8988T (cell line): ENCODE data around the gene RTEL1.

Experiments used
- DNase-seq: peaks from one replicate; pipeline ENCODE4 v3.0.0; 2011

Gene RTEL1

DNA sequence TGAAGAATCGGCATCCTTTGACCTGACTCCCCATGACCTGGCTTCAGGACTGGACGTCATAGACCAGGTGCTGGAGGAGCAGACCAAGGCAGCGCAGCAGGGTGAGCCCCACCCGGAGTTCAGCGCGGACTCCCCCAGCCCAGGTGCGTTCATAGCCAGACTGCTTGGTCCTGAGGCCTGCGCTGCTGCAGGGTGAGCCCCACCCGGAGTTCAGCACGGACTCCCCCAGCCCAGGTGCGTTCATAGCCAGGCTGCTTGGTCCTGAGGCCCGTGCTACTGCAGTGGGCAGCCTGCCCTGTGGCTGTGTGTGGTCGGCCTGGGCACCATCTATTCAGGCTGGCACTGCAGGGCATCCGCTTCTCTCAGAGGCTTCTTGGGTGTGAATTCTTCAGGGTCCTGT is 15.8 kb downstream of the RTEL1 start:
- DNase-seq, result no peak

DNA sequence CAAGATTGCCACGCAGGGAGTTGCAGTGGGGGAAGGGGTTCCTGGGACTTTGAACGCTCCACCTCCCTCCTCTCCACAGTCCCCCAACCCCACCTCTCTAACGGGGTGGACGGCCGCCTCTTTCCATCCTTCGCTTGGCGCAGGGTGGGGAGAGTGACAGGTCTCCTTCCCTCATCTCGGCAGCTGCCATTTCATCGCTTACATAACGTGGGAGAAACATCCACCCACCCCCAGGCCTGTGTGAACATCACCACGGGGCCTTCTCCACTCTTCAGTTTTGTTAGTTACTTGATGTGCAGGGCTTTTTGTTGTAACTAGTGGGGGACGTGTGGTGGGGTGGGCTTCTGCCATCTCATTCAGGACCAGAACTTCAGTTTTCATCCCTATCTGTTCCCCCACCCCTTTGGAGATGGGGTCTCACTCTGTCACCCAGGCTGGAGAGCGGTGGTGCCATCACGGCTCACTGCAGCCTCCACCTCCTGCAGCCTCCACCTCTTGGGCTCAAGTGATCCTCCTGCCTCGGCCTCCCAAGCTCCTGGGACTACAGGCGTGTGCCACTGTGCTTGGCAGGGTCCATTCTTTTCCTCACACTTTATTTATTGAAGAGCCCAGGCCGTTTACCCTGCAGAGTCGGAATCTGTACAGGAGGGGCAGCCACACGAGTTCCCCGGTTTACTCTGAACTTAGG is 17.7 kb downstream of the RTEL1 start:
- DNase-seq, result no peak

DNA sequence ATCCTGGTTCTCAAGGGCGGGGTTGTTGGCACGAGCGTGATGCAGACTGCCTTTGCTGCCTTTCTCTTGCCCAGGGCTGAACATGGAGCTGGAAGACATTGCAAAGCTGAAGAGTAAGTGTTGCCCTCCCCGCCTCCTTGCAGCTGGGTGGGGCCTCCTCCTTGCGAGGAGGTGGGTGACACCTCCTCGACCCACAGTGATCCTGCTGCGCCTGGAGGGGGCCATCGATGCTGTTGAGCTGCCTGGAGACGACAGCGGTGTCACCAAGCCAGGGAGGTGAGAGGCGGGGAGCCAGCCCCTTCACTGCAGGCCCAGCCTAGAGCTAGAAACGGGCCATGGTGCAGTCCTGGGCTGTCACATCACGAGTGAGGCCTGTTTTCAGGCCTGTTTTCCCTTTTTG is 20.0 kb downstream of the RTEL1 start:
- no peak for DNase-seq

DNA sequence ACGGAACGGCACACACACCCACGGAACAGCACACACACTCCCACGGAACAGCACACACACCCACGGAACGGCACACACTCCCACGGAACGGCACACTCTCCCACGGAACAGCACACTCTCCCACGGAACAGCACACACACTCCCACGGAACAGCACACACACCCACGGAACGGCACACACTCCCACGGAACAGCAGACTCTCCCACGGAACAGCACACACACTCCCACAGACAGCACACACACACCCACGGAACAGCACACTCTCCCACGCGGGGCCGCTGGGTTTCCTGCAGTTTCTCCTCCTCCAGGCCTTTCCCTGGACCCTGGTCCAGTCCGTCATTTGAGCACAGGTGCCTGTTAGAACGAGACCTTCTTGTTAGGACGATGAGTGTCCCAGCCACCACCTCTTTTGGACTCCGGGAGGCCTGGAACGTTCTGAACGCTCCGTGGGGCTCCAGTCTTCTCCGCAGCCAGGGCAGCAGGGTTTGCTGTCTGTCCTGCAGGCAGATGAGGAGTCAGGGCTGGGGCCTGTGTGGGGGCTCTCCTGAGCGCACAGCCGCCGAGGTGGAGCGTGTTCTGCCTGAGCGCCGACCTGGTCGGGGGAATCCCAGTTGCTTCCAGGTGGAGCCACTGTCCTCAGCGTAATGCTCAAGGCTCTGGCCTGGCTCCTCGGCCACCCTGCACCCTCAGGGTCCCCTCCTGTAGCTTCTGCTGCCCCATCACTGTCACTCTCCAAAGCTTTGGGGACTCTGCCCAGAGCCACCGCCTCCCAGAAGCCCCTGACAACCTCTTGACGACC is 20.8 kb downstream of the RTEL1 start:
- DNase-seq, result no peak

DNA sequence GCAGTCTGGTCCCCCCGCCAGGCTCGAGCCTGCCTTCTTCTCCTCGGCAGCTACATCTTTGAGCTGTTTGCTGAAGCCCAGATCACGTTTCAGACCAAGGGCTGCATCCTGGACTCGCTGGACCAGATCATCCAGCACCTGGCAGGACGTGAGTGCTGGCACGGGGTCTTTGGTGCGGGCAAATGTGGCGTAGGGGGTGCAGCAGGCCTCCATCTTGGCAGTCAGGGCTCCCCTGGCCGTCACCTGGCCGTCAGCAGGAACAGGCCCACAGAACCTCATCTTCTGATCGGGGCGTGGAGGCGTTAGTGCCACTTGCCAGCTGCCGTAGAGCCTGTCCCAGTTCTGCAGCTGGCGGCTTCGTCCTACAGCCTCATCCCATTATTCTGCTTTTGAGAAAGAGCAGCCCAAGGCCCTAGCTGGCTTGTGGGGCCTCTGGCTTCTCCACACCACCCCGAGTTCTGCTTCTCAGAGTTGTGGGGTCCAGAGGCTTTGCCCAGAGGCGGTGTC is 21.7 kb downstream of the RTEL1 start:
- DNase-seq, result no peak

DNA sequence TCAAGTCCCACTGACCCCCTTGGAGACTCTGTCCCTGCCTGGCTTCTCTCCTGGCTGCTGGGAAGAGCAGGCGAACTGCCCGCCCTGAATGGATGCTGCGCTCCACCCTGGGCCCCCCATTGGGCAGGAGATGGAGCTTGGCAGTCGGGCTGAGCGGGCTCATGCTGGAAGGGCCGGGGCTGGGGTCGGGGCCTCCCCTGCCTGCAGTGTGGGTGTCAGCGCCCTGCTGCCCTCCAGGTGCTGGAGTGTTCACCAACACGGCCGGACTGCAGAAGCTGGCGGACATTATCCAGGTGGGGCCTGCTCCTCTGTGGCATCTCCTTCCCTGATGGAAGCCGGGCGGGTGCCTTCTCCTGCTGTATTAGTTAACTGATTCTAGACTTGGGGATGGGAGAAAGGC is 22.3 kb downstream of the RTEL1 start:
- DNase-seq, result no peak

DNA sequence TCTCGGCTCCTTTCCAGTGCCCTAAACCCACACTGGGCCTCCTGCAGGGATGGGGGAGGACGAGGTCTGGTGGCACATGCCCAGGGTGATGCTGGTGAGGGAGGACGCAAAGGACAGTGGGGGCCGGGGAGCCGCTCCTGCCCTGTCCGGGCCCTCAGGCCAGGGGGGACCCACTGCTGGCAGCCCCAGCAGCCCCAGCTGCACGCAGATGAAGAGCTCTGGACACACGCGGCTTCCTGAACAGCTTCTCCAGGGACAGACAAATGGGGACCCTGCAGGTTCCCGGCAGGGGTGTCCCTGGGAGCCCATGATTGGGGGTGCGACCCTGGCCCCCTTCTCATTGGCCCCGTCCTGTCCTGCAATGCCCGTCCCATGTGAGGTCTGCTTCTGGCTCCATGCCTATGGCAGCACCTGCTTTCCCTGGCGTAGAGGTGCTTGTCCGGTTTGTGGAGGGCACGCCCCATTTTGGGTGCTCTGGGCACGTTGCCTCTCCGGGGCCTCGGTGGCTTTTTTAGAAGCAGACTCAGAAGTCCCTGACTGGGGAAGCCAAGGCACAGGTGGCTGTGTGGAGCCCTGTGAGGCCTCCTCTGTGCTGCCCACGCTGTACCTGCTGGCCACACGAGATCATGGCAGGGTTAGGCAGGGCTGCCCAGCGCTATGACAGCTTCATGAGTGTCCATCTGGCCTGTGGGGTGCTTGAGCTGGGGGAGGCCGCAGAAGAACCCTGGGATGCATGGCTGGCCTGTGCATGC is 22.9 kb downstream of the RTEL1 start:
- DNase-seq, result no peak

DNA sequence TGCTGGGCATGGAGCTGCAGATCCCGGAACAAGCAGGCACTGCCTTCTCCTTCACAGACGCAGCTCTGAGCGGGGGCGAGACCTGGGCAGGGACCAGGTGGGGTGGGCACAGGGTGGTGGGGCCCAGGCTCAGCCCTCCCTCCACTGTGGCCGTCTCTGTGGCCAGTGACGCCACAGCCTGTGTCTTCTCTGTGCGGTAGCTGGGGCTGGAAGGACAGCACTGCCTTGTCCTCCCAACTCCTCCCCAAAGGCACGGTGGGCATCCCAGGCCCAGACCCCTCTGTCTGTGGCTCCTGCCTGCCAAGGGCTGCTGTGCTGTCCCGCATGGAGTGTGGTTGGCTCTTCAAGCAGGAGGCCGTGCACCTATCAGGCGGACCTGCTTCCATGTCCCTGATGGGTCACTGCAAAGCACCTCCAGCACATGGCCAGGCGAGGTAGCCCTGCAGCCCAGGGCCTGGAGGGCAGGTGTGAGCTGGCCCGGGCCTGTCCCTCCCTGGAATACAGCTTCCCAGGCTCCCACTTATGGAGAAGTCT is 23.6 kb downstream of the RTEL1 start:
- no peak for DNase-seq

DNA sequence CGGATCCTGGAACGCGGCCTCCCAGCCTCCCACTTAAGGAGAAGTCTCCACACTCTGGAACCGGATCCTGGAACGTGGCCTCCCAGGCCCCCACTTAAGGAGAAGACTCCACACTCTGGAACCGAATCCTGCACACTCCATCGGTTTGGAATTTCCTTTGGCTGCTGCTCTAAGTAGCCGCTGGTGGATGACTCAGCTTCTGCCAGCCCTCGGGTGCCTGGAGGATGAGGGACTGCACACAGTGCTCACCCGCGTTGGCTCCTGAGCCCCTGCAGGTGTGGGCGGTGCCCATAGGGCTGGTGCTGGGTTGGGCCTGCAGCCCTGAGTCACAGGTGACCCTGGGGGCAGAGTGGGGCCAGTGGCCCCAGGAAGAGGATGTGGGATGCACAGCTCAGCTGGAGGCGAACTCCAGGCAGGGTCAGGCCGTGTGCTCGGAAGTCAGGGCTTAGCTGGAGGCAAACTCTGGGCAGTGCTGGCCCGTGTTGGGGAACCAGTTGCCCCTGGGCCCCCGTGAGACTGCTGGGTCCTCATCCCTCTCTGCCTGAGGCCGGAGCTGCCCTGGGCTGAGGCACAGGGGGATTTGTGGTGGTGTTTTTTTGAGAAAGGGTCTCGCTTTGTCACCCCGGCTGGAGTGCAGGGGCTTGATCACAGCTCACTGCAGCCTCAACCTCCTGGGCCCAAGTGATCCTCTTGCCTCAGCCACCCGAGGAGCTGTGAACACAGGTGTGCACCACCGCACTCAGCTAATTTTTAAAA is 24.4 kb downstream of the RTEL1 start:
- DNase-seq, result peak; percentile 97

DNA sequence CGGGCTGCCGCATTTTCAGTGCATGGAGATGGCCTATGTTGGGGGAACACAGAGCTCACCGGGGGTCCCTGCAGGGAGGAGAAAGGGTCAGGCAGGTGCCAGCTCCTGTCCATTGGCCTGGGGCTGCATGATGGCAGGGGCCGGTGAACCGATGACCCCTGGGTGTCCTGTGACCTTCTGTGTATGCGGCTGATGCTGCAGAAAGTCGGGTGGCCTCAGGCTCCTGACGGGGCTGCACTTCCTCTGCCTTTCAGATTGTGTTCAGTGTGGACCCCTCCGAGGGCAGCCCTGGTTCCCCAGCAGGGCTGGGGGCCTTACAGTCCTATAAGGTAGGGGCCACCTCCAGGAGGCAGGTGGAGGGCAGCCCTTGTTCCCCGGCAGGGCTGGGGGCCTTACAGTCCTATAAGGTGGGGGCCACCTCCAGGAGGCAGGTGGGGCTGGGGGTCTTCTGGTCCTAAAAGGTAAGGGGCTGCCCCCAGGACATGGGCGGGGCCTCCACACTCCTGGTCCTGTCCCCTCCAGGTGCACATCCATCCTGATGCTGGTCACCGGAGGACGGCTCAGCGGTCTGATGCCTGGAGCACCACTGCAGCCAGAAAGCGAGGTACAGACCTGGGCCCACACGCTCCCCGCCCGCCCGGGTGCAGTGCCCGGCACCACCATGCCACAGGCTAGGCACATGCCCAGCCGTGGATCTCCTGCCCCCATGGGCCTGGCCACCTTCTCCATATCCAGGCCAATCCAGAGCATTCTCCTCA is 27.3 kb downstream of the RTEL1 start:
- DNase-seq, result no peak

DNA sequence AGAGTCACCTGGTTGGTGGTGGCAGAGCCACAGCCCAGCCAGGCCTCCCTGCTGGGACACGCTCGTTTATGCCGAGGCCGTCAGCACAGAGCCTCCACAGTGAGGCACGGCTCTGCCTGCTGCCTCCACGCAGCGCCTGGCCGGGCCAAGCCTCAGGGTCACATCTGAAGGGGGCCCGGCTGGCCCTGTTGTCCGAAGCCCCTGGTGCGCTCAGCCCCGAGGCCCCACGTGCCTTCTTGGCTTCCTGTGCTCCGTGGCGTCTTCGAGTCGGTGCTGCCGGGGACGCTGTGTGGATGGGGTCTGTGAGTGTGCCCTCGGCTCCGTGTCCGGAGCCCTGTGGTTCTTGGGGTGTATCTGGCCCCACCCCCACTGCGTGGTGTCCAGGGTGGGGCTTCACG is 28.0 kb downstream of the RTEL1 start:
- DNase-seq, result no peak

DNA sequence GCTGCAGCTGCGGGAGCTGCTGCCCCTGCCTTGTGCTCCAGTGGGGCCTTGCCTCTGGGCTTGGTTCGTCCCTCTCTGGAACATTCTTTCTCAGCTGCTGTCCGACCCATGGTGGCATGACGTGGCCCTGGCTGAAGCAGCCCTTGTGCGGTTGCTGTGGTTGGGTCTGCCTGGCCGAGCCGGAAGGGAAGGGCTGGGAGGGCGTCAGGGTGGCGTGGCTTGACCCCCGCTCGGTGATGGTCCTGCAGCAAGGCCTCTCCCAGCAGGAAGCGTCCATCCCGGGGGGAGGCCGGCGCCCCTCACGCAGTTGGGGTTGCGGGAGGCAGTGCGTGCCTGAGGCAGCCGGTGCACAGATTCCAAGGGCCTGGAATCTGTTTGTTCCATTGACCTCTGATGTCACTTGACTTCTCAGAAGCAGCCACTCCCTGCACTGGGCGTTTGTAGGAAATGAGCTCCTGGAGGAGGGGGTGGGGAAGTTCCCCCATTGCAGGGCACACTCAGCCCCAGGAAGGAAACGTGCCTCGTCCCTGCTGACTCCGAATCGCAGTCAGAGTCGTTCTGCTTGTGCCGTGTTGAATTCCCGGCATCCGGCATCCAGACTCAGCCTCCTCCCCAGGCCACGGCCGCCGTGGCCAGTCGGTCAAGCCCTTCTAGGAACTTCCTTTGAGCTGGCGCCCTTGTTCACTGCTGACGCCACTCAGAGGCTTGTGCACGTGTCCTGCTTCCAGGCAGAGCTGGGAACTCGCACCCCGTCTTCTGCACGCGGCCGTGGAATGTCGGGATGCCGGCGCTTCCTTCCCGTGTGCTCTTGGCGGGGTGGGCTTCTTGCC is 28.6 kb downstream of the RTEL1 start:
- DNase-seq, result no peak

DNA sequence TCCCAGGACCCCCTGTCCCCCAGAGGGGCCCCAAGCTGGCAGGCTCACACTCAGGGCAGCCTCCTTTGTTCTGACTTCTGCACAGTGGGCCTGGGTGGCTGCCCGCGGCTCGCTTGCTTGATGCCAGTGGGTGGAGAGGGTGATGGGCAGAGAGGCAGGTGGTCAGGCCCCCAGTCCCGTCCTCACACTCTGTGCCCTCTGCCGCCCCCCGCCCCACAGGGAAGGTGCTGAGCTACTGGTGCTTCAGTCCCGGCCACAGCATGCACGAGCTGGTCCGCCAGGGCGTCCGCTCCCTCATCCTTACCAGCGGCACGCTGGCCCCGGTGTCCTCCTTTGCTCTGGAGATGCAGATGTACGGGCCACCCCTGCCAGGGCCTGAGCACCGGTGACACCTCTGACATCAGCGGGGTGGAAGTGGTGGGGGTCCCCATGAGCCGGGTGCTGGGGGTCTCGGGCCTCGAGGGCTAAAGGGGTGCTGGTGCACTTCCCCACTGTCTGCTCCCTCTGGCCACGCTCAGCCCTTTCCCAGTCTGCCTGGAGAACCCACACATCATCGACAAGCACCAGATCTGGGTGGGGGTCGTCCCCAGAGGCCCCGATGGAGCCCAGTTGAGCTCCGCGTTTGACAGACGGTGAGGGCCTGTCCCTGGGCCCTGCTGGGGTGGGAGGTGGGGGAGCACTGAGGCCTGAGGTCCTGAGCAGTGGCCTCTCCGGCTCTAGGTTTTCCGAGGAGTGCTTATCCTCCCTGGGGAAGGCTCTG is 29.5 kb downstream of the RTEL1 start:
- DNase-seq, result no peak

DNA sequence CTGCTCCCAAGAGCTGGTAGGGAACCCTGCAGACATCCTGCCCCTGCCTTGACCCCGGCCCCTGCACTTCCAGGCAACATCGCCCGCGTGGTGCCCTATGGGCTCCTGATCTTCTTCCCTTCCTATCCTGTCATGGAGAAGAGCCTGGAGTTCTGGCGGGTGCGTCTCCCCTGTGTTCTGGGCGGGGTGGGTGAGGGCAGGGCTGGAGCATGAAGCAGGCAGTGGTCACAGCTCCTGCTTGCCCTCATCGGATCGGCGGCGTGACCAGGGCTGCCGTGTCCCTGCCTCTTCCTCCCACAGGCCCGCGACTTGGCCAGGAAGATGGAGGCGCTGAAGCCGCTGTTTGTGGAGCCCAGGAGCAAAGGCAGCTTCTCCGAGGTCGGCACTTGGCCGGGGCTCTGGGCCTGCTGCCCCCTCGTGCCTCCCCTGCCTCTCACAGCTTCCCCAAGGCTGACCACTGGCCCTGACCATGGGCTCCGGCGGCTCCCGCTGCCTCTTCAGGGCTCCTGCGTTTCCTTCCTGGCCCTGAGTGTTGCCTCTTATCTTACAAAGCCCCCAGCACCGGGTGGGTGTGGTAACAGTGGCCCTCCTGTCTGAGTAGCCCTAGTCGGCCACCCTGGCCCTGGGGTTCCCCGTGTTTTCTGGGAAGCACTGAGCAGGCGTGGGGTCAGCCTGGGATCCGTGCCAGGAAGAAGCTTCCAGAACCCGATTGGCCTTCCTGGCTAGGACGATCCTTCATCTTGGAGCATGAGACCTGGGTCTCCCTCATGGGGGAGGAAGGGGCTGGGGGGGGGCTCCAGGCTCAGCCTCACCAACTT is 30.3 kb downstream of the RTEL1 start:
- DNase-seq, result no peak

DNA sequence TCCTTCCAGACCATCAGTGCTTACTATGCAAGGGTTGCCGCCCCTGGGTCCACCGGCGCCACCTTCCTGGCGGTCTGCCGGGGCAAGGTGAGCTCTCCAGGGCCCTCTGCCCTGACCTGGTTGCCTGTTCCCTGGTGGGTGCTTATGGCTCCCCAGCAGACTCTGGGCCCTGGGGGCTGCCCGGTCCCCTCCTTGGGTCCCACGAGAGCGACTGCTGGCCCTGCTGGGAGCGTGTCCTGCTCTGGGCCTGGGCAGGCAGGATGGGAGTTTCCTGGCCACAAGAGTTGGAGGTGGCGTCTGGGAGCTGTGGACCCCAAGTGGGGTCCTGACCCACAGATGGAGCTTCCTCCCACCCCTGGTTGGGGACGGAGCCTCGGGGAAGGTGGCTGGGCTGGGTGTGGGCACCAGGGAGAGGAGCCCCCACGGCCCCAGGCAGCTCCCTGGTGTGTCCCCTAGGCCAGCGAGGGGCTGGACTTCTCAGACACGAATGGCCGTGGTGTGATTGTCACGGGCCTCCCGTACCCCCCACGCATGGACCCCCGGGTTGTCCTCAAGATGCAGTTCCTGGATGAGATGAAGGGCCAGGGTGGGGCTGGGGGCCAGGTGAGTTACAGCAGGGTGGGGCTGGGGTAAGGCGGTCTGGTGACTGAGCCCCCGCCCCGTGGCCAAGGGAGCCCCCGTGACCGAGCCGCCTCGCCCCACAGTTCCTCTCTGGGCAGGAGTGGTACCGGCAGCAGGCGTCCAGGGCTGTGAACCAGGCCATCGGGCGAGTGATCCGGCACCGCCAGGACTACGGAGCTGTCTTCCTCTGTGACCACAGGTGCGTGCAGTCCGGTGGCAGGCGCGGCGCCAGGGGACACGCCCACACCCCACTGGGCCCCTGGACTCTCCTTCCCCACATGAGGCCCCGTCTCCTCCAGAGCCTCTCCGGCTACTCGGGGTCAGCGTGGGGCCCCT is 31.2 kb downstream of the RTEL1 start:
- DNase-seq, result no peak

DNA sequence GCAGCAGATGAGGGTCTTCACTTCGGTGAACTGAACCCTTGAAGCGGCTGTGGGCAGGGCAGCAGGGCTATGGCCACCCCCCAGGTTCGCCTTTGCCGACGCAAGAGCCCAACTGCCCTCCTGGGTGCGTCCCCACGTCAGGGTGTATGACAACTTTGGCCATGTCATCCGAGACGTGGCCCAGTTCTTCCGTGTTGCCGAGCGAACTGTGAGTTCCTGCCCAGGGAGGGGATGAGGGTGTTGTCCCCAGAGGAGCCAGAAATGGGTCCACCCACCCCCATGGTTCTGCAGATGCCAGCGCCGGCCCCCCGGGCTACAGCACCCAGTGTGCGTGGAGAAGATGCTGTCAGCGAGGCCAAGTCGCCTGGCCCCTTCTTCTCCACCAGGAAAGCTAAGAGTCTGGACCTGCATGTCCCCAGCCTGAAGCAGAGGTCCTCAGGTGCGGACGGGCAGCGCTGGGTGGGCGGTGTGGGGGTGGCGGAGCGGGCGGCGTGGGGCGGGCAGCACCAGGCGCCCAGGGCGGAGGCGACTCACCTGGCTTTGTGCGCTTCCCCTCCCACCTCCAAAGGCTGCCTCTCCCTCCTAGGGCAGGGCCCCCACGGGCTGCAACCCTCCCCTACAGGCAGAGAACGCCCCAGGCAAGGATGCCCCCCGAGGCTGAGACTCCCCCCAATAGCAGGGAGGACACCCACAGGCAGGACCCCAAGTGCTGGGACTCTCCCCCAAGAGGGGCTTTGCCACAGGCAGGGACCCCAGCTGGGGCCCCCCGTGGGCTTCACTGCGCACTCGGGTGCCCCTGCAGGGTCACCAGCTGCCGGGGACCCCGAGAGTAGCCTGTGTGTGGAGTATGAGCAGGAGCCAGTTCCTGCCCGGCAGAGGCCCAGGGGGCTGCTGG is 32.1 kb downstream of the RTEL1 start:
- no peak for DNase-seq
